Activated T-helper 17 cell treated with anti-CD3 and anti-CD28 coated beads, Interleukin-2, amount 50 U/mL, for 72 hours (primary cell): ENCODE measurements around the gene LHCGR. TPM values are rescaled to one million over a fixed set of nuclear protein-coding genes. Genes with fewer than 3 reads are reported as not detected.

ENCODE experiments used
- ATAC-seq: fragments of 150-1000 bp; cut with Tn5 transposase; replicated peaks from 2 replicates; pipeline ENCODE4 v1.10.0; 2021; ENCODE audit warnings: mild to moderate bottlenecking, moderate library complexity
- H3K27ac Mint-ChIP-seq: one replicate; pipeline ENCODE4 v1.8.0; 2022; ENCODE audit warnings: mixed read lengths
- H3K27me3 Mint-ChIP-seq: one replicate; pipeline ENCODE4 v1.8.0; 2022; ENCODE audit warnings: mixed read lengths
- H3K36me3 Mint-ChIP-seq: one replicate; pipeline ENCODE4 v1.8.0; 2022; ENCODE audit warnings: low read depth, mild to moderate bottlenecking, mixed read lengths
- H3K4me1 Mint-ChIP-seq: one replicate; pipeline ENCODE4 v1.8.0; 2022; ENCODE audit warnings: mixed read lengths
- H3K4me3 Mint-ChIP-seq: one replicate; pipeline ENCODE4 v1.8.0; 2022; ENCODE audit warnings: mild to moderate bottlenecking, mixed read lengths
- H3K9me3 Mint-ChIP-seq: one replicate; pipeline ENCODE4 v1.8.0; 2022; ENCODE audit warnings: mixed read lengths
- total RNA-seq, 2 donors: library from RNA; stranded (reverse); gene quantifications; one replicate each; pipeline ENCODE4 v1.2.3, GENCODE V29; 2022

LHCGR gene
- total RNA-seq, 2 donors from 2014 or later = not detected

DNA sequence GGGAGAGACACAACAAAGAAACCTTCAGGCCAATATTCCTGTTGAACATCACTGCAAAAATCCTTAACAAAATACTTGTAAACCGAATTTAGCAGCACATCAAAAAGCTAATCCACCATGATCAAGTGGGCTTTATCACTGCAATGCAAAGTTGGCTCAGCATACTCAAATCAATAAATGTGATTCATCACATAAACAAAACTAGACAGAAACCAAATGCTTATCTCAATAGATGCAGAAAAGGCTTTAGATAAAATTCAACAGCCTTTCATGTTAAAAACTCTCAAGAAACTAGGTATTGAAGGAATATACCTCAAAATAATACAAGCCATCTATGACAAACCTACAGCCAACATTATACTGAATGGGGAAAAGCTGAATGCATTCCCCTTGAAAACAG, 117.3 kb downstream of the LHCGR start:
- Mint-ChIP-seq H3K27me3 (peaks cover 18% of the 10 kb centered on the region), H3K4me1 (no peaks in the 10 kb centered on the region), H3K27ac (no peak overlapping the region), H3K9me3 (peaks cover 4% of the 10 kb centered on the region), H3K4me3 (no peak overlapping the region), H3K36me3 (no peaks in the 10 kb centered on the region)
- ATAC-seq = no peak

Other genes with a start within 250 kb of the LHCGR start
- gene STON1, start 225.6 kb downstream of the LHCGR start, total RNA-seq = 1 to 10 TPM; 3.0 to 4.2 TPM
- not detected for gene GTF2A1L, start 137.9 kb downstream of the LHCGR start, total RNA-seq